Left ventricle myocardium superior (tissue), 1 donor: ENCODE results near the gene C19orf73. TPM values are rescaled to one million over a fixed set of nuclear protein-coding genes. Genes with fewer than 3 reads are reported as not detected.
A peak's percentile ranks its signal among the peaks of the same experiment; 100 is the strongest.

ENCODE experiments used
- ATAC-seq: fragments of 200-7000 bp; cut with Tn5 transposase; one replicate; pipeline ENCODE4 v1.9.1; 2020; ENCODE audit warnings: mild to moderate bottlenecking, moderate library complexity
- DNase-seq: peaks from one replicate; pipeline ENCODE4 v3.0.0-alpha.2; 2020
- intact Hi-C: fragments of 100-400 bp; cut with micrococcal nuclease; formaldehyde crosslinking; loops from one replicate; pipeline ENCODE4 v1.11.0; 2022
- long read RNA-seq: library from polyadenylated mRNA; unstranded; transcript quantifications from one replicate; pipeline ENCODE4 v2.0.0, GENCODE V29; 2021
- total RNA-seq: library from RNA; stranded (reverse); fragmentation: NEBNext Ultra II Directional; extraction: Animal tissue kit (Norgen Biotek cat#: 25700); gene quantifications from one replicate; pipeline ENCODE4 v1.2.1, GENCODE V29; 2021
- donor health status: DM: no; HTN: yes; CAD: no; lungs with severe emphysema.

The C19orf73 gene, protein sequence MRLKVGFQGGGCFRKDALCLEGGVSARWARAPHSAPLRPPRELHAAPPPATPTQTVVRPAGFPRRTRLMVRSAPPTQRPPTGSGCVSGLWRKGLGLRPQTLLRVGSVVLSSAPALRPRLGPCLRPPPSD
- total RNA-seq: 1.2 TPM
- long read RNA-seq: 0 reads

DNA sequence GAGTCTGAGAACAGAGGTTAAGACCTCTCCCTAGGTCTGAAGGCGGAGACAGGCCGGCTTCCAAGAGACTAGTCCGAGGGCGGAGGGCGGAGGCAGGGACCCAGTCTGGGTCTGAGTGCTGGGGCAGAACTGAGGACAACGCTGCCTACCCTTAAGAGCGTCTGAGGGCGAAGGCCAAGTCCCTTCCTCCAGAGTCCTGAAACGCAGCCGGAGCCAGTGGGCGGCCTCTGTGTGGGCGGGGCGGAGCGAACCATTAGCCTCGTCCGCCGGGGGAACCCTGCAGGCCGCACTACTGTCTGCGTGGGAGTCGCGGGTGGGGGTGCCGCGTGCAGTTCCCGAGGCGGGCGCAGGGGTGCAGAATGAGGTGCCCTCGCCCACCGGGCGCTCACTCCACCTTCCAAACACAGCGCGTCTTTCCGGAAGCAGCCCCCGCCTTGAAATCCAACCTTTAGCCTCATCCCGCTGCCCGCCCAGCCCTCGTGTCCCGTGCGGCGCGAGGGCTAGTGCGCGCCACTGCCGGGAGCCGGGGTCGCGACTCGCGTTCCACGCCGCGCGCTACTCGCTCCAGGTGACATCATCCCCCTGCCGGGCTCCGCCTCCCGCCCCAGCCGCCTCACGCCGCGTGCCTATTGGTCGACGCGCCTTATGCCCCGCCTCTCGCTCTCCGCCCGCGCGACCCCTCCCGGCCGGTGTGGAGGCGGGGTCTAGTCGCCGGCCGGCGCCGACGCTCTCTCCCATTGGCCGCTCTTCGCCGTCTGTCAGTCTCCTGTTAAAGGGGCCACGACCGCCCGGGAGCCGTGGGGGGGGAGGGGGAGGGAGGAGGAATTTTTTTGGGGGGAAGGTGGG, at the start of gene C19orf73:
C19orf73 (minus strand) TSS at position 579 of the 846 bp plus-strand sequence; CDS start at position 458, 121 bp downstream.
- intact Hi-C loops: no loop called here
- peak; percentile 91 for ATAC-seq

DNA sequence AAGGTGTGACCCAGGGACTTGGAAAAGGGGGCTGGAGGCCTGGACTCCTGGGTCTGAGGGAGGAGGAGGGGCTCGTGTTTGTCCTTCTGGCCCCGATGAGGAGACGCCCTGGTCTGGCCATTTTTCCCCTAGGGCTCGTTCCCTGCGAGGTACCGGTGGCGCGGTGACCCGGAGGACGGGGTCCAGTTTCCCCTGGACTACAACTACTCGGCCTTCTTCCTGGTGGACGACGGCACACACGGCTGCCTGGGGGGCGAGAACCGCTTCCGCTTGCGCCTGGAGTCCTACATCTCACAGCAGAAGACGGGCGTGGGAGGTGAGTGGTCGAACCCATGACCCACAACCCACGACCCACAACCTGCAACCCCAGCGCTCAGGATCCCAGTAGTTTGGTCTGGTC, 49.5 kb upstream of the C19orf73 start:
- no peak for ATAC-seq
- no peak for DNase-seq
- intact Hi-C loops: no loop called here

More for the DNA sequence above, at the start of gene C19orf73:
- DNase-seq: peak; percentile 97

DNA sequence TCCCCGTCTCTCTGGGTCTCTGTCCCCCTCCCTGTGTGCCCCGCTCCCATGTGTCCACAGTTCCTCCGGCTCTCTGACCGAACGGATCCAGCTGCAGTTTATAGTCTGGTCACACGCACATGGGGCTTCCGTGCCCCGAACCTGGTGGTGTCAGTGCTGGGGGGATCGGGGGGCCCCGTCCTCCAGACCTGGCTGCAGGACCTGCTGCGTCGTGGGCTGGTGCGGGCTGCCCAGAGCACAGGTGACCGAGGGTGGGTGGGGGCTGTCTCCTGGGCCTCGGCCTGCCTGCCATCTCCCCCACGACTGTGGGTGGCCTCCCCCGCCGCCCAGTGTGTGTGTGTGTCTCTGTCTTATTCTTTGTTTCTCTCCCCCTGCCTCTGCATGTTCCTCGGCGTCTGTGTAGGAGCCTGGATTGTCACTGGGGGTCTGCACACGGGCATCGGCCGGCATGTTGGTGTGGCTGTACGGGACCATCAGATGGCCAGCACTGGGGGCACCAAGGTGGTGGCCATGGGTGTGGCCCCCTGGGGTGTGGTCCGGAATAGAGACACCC, 49.0 kb upstream of the C19orf73 start:
- DNase-seq: no peak

DNA sequence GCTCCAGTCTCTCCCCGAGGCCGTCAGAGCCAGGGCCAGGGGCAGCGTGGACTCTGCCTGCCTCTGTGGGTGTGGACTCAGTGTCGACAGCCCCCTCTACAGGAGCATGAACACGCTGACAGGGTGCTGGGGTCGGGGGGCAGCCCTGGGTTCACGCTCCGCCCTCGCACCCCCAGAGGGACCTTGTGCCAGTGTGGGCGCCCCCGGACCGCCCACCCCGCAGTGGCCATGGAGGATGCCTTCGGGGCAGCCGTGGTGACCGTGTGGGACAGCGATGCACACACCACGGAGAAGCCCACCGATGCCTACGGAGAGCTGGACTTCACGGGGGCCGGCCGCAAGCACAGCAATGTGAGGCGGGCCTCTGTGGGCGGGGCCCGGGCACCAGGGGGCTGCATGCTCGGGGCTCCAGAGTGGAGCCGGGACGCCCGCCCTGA, 46.9 kb upstream of the C19orf73 start:
- DNase-seq (no peak), ATAC-seq (peak; percentile 50)
- intact Hi-C loops: no loop called here

More for the DNA sequence above, 49.0 kb upstream of the C19orf73 start:
- ATAC-seq: no peak
- intact Hi-C loops: no loop called here

DNA sequence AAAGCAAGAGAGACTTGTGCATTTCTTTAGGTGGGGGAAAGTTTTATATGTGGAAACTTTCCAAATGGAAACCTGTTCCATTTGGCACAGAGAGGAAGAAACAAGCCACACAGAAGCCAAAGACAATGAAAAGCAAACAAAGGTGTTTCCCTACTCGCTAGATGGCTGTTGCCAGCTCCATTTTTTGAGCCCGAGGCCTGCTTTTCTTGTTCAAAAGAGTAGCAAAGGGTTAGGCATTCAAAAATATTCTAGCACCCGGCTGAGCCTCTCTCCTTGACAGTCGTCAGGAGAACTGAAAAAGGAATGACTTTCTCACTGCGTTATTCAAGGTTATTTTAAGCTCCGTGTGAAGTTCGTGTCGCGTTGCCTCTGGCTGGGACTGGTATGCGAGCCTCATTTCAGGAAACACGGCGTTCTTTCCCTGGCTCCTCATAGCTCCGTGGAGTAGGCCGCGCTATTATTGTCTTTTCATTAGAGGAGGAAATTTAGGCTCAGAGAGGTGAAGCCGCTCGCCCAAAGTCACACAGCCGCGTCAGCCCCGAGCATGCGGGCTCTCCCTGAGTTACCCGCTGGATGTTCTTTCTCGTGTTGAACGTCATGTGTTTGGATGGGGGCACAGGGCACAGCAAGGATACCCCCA, 46.3 kb upstream of the C19orf73 start:
- intact Hi-C loops: no loop called here
- ATAC-seq: peak; percentile 91
- peak; percentile 68 for DNase-seq

DNA sequence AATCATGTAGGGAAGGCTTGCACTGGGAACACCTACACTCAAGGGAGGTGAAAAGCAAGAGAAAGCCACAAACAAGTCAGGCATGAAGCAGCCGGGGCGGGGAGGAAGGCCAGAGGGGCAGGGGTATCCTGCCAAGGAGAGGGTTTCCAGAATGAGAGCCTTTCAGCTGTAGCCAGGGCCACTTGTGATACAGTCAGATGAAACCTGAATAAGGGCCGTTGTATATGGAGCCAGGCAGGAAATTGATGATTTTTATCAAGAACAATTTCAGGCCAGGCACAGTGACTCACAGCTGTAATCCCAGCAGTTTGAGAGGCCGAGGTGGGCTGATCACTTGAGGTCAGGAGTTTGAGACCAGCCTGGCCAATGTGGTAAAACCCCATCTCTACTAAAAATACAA, 43.0 kb upstream of the C19orf73 start:
- intact Hi-C loops: no loop called here
- ATAC-seq: no peak
- no peak for DNase-seq

DNA sequence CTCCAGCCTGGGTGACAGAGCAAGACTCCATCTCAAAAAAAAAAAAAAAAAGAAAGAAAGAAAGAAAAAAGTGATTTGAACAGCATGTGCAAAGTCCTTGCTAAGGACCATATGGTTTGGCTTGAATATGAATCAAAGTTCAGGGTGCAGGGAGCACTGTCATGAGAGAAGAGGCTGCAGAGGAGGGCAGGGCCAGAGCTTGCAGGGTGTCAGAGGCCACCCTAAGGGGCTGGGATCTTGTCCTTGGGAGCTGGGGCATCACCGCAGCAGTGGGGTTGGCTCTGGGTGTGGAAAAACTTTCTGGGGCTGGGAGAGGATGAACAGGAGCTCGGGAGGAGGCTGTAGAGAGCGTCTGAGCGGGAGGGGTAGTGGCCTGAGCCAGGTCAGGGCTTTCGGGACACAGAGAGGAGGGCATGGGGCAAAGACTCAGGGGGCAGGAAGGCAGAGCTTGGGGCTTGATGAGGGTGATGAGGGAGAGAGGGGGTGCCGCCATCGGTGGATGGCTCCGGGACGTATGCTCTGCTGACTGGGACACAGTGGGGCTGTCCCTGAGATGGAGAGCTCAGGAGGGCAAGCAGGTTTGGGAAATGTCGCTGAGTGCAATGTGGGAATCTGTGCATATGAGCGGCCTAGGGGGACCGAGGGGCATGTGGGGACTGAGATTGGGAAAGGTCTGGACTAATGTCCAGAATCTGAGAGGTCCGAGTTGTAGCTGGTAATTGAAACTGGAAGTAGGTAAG, 41.7 kb upstream of the C19orf73 start:
- ATAC-seq (no peak), DNase-seq (no peak)
- intact Hi-C loops: no loop called here

DNA sequence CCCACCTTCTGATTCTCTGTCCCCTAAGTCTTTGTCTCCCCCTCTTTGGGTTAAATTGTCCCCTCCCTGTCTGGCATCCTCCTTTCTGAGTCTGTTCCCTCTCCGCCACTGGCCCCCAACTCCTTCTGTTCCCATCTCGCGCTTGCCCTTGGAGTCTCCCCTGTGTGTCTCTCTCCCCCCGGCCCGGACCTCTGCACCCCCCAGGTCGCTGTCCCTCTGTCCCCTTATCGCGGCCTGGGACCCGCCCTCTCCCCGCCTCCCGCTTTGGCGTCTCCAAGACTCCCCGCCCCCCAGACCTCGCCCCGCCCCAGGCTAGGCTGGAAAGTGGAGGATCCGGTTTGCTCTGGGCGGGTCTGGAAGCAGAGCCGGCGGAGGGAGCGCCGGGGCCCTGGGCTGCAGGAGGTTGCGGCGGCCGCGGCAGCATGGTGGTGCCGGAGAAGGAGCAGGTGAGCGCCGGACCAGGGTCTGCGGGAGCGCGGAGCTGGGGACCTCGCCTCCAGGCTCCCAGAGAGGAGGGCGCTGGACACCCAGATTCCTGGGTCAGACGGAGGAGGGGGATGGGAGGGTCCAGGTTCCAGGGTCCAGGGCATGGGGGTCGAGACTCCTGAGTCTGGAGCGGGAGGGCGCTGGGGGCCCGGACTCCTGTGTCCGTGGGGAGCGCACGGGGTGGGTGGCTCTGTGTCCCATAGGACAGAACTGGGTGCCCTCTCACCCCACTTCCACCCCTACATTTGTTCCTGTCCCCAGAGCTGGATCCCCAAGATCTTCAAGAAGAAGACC, 38.7 kb upstream of the C19orf73 start, which contains the start of gene TRPM4:
TRPM4 (plus strand) TSS at position 348 of the 780 bp plus-strand sequence; CDS start at position 423, 75 bp downstream.
- peak; percentile 77 for ATAC-seq
- peak; percentile 98 for DNase-seq
- intact Hi-C loops: no loop called here

DNA sequence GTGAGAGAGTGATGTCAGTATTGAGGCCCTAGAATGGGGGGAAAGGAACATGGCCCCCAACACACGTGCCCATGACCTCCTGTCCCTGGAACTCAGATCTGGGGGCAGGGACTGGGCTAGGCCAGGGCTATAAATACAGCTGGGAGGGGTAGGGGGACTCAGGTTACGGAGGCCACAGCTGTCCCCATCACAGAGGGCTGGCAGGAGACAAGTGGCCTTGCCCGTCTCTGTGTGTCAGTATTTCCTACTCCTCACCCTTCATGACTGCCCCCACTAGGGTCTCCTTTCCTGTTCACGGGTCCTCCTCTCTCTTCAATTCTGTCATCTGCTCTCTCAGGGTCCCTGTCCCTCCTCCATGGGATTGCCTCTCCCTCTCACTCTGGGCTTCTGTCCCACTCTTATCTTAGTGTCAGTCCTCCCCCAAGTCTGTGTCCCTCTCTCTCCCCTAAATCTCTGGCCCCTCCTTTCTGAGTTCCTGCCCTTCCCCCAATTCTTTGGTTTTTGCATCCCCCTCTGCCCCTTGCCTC, 36.9 kb upstream of the C19orf73 start:
- intact Hi-C loops: no loop called here
- ATAC-seq (peak; percentile 70), DNase-seq (peak; percentile 74)

DNA sequence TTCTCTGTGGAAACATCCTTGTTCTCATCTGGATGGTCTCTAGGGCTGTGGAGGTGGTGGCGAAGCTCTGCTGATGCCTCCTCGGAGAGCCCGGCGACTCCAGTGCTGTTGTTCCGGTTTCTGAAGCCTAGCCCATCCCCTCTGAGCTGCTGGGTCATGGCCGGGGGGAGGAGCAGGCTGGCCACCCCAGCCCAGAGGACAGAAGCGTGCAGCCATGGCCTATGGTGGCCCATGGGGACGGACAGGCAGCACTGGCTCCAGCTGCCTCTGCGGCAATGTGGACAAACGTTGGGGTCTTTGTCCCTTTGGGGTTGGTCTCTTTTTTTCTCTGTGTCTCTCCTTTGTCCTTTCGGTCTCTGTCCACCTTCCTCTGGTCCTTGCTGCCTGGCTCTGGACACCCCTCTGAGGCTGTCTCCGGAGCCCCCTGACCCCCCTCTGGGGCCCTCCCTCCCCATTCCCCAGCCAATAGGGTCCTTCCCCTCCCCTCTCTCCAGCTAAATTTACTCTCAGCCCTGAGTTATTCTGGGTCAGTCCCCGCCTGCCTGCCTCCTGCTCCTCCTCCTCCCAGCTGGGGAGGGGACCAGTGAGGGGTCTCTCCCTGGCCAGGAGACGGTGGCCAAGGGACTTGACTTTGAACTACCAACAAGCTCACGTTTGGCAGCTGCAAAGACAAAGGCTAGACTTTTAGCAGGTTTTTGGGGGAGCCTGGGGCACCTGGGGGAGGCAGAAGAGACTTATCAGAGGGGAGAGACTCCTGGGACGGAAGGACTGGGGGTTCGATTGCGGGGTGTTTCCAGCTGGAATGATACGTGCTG, 36.3 kb upstream of the C19orf73 start, which contains the start of gene HRC:
HRC (minus strand) TSS at position 392 of the 815 bp plus-strand sequence; CDS start at position 233, 159 bp downstream.
- intact Hi-C loops: no loop called here
- ATAC-seq (peak; percentile 70), DNase-seq (peak; percentile 83)

DNA sequence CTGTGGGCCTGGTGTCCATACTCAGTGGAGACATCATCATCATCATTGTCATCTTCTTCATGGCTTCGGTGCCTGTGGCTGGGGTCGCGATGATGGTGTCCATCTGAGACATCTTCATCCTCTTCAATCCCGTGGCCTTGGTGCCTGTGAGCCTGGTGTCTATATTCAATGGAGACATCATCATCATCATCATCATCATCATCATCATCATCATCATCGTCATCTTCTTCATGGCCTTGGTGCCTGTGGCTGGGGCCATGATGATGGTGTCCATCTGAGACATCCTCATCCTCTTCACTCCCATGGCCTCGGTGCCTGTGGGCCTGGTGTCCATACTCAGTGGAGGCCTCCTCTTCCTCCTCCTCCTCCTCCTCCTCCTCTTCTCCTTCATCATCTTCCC, 35.3 kb upstream of the C19orf73 start:
- DNase-seq (no peak), ATAC-seq (no peak)
- intact Hi-C loops: no loop called here

DNA sequence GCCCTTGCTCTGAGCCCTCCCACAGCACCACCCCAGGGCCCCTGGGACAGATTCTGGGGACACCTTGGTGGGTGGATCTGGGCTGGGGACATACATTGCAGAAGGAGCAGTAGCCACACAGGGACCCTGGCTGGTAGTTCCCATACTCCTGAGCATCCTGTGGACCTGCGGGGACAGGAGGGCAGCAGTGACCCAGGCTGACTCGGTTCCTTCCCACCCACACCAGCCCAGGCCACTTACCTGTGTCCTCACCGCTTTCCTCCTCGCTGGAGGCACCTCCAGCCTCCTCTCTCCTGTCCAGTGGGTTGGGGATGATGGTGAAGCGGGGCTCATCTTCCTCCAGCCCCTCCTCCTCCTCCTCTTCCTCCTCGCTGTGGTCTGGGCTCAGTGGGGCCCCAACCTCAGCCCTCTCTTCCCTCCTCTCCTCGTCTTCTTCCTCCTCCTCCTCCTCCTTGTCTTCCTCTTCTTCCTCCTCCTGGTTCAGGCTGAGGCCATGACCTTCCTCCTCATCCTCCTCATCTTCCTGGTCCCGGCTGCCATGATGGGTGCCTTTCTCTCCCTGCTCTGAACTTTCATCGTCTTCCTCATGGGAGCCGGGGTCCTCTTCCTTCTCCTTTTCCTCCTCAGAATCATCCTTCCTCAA, 34.3 kb upstream of the C19orf73 start:
- intact Hi-C loops: no loop called here
- ATAC-seq (no peak), DNase-seq (no peak)

DNA sequence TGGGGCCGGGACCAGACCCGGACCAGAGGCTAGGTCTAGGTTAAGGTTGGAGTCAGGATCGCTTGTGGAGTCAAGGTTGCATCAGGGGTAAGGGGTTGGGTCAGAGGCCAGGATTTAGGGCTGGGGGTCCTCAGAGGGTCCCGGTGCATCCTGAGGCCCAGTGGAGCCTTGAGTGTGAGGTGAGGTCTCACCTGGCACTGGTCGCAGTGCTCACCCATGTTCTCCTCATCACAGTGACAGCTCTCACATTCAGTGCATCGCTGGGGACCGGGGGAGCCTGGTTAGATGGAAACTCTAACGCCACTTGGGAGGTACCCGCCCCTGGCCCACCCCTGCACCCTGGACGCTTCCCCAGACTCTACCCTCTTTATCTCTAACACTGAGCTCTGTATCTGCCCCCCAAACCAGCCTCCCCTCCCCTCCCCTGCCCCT, 33.2 kb upstream of the C19orf73 start:
- ATAC-seq (no peak), DNase-seq (peak; percentile 30)
- intact Hi-C loops: no loop called here

DNA sequence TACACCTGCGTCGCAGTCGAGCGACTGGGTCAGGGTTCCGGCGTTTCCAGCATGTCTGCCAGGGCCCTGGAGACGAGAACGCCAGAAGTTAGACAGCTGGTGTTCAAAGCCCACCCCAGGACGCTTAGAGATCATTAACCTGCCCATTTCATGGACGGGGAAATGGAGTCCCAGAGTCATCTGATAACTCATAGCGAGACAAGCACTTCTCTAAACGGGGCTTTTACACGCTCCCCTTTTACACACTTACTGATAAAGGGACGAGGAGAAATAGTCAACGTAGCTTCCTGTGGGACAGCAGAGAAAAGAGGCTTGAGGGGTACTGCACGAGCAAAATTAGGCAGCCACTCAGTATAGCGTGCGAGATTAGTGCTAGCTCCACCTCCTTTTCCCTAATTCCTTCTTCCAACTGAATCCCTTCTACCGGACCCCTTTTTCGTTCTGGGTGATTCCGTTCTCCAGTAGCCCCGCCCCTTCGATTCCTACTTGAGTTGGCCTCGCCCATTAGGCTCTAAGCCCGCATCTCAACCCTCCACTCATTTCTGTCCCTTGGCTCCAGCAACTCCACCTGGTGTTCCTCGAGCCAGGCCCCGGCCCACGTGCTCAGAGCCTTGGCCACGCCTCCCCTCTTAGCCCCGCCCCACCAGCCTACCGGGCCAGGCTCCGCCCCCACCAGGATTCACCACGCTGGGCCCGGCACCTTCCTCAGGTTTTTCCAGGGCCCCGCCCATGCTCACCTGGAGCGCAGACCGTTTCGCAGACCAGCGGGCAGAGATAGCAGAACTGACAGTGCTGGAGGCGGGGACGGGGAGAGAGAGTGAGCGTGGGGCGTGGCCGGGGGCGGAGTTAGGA, 32.5 kb upstream of the C19orf73 start:
- DNase-seq: peak; percentile 75
- intact Hi-C loops: no loop called here
- ATAC-seq: no peak

DNA sequence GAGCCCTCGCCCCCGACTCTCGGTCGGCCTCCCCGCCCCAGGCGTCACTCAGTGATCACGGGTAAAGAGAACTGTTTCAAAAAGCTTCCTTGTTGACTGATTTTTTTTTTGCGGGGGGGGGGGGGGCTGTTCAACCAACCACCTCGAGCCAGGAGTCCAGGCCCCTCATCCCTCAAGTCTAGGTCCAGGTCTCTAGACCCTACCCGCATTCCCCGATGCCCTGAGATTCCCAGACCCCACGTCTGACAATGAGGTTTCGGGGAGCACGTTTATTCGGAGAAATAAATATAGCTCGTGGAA, 32.0 kb upstream of the C19orf73 start:
- ATAC-seq: no peak
- no peak for DNase-seq
- intact Hi-C loops: no loop called here
